AG10803 (cell line): Measurements from ENCODE around the gene SBSN.

Experiments used
- DNase-seq: peaks from one replicate; pipeline ENCODE4 v3.0.0; 2010; ENCODE audit warnings: low read depth
- H3K4me3 ChIP-seq: 2 replicates; pipeline ENCODE4 v1.5.1; 2011; ENCODE audit warnings: mild to moderate bottlenecking, low read length, control low read depth
- CTCF ChIP-seq: conservative IDR thresholded peaks from 2 replicates; pipeline ENCODE4 v1.5.1; 2011; ENCODE audit warnings: mild to moderate bottlenecking, low read length, control low read depth, inconsistent platforms

SBSN gene

GRCh38 chr19:35493971-35494370, 34.1 kb downstream of the SBSN start:
- no peak for TF ChIP-seq CTCF
- H3K4me3 ChIP-seq, result no peak overlapping the region
- DNase-seq, result no peak

GRCh38 chr19:35491836-35492360, 36.2 kb downstream of the SBSN start:
- DNase-seq, result no peak
- no peak for TF ChIP-seq CTCF

GRCh38 chr19:35490364-35490763, 37.7 kb downstream of the SBSN start, which contains the start of gene KRTDAP:
TSS of gene KRTDAP (minus strand) at chr19:35490464. CDS start at chr19:35490442, 22 bp downstream.
- no peak for TF ChIP-seq CTCF
- no peak for DNase-seq
- H3K4me3 ChIP-seq, result no peak within 1 kb of the TSS

More at GRCh38 chr19:35491836-35492360, 36.2 kb downstream of the SBSN start:
- no peak overlapping the region for H3K4me3 ChIP-seq

- no peak for DNase-seq
- no peak overlapping the region for H3K4me3 ChIP-seq
- TF ChIP-seq CTCF, result no peak
Observed at GRCh38 chr19:35488677-35489076, 39.4 kb downstream of the SBSN start.

GRCh38 chr19:35487656-35488182, 40.4 kb downstream of the SBSN start:
- no peak overlapping the region for H3K4me3 ChIP-seq
- no peak for TF ChIP-seq CTCF

GRCh38 chr19:35486268-35486708, 41.8 kb downstream of the SBSN start:
- H3K4me3 ChIP-seq, result no peak overlapping the region
- no peak for DNase-seq
- TF ChIP-seq CTCF, result no peak

More at GRCh38 chr19:35487656-35488182, 40.4 kb downstream of the SBSN start:
- no peak for DNase-seq
